Activated effector memory CD4-positive, alpha-beta T cell treated with Interleukin-2 at 50 U/mL for 16 hours (primary cell): ENCODE results near the gene SIAH1.
"Not testable (repeated sequence)": the region's sequence is repeated elsewhere in the genome, so short reads cannot be mapped to it uniquely, and the experiment has no call there.

Experiments
- DNase-seq: peaks from one replicate; pipeline ENCODE4 v3.0.0-alpha.2; 2020

The SIAH1 gene

DNA sequence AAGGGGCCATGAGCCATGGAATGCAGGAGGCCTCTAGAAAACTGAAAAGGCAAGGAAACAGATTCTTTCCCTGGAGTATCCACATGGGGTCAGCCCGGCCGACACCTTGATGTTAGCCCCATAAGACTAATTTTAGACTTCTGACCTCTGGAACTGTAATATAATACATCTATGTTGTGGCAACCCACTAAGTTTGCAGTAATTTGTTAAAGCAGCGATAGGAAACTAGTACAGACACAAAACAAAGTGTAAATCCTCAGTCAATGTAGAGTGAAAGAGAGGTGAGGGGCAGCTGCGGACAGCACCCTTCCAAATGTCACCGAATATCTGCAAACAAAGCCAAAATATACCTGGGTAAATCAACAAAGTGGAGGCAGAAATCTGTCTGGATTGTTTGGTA, 7.2 kb upstream of the SIAH1 start:
- DNase-seq: no peak

DNA sequence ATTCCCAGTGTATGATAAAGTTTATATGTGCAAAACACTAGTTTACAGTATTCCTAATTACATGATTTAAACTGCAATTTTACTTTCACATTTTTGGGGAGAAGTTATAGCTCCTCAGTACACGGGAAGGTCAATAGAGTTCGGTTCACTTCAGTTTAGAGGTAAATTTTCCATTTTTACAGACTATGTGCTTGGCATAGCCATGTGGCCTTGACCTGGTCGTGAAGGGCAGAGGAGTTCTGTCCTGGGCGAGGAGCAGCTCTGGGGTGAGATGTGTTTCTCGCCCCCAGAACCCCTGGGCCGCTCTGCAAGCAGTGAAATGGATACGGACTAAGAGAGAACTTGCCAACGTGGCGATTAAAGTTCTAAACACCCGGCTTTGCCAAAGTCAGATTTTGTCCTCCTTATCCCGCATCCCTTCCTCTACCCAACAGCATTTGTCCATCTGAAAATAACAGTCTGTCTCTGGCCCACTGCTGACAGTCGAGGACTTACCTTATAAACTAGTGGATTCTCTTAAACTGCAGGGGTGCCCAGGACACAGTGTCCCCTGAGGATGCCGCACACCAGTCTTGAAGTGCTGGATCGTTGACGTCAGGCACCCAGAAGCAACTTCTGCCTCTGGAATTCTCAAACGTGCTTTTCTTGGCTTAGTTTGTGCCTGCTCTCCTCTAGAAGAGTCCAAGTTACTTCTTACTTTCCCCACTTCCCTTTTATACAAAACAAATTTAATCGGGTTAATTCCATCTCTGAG, 1.5 kb upstream of the SIAH1 start:
- no peak for DNase-seq

DNA sequence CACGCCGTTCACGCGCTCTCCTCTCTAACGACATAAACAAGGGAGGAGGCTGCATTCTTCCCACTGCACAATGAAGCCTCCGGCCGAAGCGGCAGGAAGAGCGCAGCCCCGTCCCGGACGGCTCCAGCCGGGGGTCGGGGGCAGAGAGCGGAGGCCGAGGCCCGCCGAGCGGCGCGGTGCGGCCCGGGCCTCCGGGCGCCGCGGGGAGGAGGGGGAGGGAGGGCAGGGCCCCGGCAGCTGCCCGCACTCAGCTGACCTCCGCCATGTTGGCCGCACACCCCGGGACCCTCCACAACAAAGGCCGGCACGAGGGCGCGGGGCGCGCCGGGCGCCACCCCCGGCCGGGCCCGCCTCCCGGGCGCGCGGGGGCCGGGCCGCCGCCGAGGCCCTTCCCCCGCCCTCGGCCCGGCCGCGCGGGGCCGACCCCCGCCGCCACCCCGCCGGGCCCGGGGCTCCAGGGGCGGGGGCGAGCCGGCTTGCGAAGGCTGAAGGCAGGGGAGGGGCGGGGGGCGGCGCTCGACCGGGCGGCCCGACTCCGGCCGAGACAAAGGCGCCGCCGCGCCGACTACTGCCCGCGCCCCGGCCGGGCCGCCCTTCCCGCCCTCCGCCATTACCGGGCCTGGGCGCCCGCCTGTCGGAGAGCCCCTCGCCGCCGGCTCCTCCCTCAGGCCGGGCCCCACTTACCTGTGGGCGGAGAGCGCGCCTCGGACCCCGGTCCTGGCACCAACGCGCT, 527 bp downstream of the SIAH1 start:
- DNase-seq: peak; percentile 8

DNA sequence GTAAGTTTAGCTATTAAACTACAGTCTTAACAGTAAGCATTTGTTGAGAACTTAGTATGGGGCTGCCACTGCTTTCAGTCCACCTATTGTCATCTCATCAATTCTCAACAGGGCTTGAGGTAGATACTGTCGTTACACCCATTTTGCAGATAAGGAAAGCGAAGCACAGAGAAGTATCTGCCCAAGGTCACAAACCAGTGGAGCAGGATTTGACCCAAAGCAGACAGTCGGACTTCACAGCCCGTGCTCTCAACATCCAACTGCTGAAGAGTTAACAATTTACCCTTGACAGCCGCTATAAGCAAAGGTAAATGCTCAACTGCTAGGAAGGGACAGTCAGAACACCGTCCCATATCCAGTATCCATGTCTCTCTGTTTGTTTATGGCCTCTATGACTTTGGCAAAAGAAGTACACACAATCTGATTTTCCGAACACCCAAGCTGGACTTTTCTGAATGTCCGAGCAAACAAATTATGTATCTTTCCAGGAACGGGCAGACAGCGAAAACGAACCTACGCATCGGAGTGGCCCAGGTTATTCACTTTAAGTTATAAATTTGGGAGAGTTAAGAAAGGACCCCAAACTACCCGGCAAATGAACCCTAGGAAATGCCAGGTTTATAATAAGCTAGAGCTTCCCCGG, 1.2 kb downstream of the SIAH1 start:
- no peak for DNase-seq

DNA sequence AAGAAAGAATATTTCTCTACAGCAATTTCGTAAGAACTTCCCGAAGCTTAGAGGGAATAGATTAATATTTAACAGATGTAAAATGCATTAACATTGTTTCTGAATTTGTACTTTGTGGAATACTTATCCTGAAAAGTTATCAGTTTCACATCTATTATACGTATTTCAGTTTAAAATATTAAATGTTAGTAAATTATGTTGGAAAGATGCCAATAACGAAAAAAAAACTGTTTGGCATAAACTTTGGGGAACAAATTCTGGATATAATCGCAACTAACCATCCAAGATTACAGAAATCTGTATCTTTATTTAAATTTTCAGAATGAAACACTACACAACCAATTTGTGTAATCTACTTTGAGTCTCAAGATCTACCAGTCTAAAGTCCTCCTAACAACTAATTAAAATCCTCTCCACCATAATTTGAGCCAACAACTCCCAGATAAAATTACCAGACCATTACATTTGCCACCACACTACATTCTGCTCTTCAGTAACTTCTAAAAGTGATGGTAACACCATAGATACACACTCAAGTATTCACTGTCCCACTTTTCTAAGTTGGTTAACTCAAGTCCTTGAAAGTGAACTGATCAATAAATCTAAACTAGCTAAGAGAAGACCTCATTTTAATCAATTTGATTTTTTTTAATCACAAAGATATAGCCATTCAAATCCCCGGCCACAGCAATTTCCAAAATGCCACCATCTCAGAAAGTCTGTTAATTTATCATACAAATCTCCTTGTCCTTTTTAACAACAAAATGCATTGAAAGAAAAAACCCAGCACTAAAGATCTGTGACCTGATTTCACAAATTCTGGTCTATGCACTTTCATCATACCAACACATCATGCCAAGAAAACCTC, 2.0 kb downstream of the SIAH1 start:
- DNase-seq: no peak

DNA sequence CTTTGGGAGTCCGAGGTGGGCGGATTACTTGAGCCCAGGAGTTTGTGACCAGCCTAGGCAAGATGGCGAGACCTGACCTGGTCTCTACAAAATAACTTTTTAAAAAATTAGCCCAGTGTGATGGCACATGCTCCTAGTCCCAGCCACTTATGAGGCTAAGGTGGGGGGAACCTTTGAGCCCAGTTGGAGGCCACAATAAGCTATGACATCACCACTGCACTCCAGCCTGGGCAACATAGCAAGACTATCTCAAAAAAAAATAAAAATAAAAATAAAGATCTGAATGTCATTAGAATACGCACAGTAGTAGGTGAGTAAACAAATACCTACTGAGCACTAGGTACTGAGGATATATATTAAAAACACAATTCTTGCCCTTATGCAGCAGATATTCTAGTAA, 3.1 kb downstream of the SIAH1 start:
- DNase-seq: no peak

DNA sequence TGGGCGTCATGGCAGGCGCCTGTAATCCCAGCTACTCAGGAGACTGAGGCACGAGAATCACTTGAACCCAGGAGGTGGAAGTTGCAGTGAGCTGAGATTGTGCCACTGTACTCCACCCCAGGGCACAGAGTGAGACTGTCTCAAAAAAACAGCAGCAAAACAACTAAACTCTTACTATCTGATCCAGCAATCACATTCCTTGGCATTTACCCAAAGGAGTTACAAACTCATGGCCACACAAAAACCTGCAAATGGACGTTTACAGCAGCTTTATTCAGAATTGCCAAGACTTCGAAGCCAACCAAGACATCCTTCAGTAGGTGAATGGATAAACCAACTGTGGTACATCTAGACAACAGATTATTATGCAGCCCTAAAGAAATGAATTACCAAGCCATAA, 4.0 kb downstream of the SIAH1 start:
- DNase-seq: no peak

DNA sequence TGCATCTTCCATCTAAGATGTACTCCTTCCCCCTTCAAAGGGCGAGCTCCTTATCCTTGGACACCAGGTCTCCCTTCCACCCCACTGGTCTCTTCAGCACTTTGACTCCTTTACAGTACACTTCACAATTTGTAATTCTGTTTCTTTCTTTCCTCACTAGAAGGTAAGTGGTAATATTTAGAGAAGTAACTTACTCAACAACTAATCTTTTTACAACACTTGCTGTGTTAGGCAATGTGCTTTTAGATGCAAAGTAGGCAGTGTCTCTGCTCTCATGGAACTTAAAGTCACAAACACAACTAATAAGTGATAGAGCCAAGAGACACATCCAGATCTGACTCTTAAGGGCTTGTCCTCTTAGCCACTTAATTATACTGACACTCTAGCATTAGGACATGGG, 6.4 kb downstream of the SIAH1 start:
- DNase-seq: no peak

DNA sequence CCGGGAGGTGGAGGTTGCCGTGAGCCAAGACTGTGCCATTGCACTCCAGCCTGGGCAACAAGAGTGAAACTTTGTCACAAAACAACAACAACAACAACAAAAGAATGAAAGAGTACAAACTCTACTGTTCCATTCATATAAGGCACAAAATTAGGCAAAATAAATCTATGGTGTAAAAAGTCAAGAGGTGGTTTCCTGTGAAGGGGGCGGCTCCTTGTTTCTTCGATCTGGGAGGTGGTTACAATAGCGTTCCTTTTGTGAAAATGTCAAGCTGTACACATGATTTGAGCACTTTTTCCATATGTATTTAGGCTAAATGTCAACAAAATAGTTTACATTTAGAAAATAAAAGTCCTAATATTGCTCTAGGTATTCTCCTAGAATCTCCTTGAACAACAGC, 6.9 kb downstream of the SIAH1 start:
- no peak for DNase-seq

DNA sequence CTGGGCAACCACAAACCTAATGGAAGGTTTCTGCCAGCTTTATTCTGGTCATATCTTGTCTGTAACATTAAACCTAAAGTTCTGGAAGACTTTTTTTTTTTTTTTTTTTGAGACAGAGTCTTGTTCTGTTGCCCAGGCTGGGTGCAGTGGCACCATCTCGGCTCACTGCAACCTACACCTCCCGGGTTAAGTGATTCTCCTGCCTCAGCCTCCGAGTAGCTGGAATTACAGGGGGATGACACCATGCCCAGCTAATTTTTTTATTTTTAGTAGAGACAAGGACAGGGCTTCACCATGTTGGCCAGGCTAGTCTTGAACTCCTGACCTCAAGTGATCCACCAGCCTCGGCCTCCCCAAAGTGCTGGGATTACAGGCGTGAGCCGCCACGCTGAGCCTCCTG, 7.9 kb downstream of the SIAH1 start:
- not testable (repeated sequence) for DNase-seq

DNA sequence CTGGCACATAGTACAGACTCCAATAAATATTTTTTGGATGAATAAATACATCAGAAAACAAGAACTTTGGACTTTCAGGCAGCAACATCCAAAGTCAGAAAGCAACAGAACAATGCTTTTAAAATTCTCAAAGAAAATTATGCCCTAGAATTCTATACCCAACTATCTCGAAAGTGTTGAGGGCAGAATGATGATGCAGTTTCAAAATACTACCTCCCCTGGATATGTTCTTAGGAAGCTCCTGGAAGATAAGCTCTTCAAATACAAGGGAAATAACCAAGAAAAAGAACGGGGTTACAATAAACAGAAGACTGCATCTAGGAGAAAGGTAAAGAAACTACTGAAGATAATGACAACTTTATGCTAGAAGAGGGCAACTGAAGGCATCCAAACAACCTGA, 11.0 kb downstream of the SIAH1 start:
- DNase-seq: no peak

DNA sequence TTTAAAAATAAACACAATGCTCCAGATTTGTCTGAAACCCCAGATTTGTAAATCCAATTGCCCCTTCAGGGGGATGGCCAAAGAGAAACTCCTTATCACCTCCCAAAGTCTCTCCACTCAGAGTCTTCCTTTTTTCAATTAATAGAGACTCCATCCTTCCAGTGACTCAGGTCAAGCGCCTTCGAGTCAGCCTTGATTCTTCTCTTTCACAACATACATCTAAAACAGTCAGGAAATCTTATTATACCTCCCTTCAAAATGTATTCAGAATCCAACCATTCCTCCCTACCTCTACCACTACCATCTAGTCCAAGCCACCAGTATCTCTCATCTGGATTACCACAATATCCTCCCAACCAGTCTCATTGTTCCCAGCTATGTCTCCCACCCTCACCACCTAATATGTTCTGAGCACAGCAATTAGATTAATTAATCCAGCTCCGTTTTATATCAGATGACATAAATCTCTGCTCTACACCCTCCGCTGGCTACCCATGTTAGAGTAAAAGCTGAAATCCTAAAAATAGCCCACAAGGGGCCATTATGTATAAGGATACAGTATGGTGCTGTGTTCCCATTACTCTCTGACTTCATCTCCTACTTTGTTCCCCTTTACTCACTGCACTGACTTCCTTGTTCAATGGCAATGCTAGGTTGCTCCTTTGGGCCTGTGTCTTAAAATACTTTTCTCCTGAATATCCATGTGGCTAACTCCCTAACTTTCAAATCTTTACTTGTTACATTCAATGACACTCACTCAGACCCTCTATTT, 11.8 kb downstream of the SIAH1 start:
- DNase-seq: no peak

DNA sequence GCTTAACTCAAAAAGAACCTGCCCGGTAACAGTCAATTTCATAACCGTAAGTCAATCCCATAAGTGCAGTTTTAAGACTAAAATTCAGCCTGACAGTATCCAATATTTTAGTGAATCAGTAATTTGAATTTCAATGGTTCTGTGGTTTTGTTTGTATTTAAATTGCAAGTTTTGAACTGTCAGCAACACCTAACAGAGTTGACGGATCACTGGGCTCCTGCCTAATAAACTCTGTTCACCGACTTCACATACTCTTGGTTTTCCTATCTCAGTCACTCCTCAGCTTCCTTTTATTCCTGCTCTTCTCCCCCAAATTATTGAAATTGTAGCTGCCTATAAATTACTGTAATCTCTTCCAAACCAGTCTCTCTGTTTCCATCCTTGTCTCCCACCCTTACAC, 12.5 kb downstream of the SIAH1 start:
- no peak for DNase-seq

DNA sequence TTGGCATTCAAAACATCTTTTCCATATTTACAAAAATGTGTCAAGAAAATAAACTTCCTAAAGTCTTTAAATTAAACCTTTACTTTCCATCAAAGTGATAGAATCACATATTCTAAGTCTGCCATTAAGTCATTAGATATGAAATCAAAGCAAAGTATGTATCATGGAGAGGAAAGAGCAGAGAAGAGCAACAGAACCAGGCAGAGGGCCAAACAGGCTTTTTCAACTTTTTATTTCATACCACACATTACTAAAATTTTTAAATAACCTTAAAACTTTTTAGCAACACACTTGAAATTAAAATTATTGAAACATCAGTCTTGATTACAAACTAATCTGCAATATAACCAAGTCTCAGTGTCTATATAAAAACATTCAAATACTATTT, 13.8 kb downstream of the SIAH1 start:
- no peak for DNase-seq

DNA sequence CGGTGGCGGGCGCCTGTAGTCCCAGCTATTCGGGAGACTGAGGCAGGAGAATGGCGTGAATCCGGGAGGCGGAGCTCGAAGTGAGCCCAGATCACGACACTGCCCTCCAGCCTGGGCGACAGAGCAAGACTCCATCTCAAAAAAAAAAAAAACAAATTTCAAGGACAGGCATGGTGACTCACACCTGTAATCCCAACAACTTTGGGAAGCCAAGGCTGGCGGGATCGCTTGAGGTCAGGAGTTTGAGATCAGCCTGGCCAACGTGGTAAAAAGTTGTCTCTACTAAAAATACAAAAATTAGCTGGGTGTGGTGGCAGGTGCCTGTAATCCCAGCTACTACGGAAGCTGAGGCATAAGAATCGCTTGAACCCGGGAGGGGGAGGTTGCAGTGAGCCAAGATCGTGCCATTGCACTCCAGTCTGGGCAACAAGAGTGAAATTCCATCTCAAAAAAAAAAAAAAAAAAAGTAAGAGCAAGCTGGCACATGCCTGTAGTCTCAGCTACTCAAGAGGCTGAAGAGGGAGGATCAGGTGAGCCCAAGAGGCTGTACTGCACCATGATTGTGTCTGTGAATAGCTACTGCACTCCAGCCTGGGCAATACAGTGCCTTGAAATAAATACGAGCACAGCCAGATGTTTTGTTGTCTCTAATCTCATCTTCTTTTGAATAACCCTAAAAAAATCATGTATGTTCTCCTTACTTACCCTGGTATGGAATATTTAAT, 14.4 kb downstream of the SIAH1 start:
- not testable (repeated sequence) for DNase-seq

DNA sequence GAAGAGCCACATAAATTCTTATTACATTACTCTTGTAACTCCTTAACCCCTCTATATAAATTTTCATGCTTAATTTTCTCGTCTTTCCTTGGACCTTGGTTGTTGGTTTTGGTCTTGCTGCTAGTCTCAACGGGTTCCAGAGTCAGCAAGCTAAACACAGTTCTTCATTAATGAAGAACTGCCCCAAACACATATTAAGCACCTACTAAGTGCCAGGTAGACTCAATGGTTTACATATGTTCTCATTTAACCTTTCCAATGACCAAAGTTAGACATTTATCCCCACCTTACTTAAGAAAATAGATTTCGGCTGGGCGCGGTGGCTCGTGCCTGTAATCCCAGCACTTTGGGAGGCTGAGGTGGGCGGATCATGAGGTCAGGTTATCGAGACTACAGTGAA, 15.0 kb downstream of the SIAH1 start:
- no peak for DNase-seq

DNA sequence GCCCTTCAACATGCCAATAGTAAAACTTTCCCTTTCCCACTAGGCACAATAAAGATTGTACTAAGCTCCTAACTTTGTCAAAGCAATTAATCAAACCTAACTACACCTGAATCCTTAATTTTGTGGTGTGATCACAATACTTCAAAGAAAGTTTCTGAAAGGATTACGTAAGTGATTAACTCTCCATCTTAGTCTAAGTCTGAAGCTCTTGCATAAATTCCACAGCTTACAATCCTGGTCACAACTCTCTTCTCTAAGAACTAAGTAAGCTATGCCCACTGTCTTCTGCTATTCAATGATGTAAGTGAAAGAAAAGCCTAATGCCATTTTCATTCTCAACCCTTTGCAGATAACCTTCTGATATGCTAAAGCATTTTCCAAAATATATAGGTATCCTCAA, 15.4 kb downstream of the SIAH1 start:
- no peak for DNase-seq

DNA sequence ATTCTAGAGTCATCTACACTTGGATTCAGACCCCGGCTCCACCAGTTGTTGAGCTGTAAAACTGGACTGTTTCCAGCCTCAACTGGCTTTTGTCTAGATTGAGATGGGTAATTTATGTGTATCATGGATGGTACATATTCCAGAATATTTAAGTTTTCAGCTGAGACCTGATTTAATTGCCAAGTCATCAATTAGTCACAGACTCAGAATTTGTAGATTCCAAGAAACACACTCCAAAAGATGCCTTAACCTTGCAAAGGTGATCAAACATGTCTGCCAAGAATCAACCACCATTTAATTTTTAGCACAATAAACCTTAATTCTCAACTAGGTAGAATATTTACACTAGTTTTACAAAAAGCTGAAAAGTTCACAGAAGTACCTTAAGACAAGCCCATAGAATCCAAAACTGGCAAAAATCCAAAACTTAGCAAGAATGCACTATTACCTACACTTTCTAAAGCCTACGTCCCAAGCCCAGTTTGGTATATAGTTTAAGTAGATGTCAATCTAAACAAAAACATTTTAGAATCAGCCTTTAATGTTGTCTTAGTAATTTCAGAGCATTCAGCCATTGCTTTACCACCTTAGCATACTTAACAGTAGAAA, 17.7 kb downstream of the SIAH1 start:
- DNase-seq: no peak

DNA sequence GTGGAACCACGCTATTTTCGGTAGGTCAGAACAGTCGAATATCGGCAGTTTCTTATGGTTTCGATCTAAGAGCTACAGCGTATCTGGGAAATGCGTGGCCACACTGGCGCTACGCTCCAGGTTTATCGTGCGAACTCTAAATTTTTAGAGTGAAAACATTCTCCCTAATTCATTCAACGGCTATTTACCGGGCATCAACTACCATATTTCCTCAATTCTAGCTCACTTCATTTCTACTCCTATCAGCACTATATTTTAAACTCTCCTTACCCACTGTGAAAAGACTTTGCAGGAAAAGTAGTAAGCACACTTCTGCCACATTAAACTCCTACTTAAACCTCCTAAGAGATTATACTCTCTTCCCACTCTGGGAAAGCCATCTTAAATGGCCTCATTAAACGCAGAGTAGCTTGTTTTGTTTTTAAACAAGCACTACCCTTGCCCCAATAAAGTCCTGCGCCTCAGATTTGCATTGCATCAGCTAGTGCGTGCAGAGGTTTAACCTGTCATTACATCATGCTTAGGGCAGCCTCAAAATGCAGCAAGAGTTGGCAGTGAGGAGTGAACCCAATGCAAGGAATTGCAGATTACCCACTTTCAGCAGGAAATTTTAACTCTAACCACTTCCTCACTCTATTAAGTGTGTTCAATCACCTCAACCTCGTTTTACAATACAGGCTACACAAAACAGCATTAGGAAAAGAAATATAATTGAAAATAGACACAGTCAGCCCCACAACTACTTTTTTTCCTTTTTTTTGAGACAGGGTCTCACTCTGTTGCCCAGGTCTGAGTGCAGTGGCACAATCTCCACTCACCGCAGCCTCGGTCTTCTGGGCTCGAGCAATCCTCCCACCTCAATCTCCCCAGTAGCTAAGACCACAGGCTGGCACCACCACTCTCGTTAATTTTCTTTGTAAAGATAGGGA, 18.8 kb downstream of the SIAH1 start:
- DNase-seq: peak; percentile 56

DNA sequence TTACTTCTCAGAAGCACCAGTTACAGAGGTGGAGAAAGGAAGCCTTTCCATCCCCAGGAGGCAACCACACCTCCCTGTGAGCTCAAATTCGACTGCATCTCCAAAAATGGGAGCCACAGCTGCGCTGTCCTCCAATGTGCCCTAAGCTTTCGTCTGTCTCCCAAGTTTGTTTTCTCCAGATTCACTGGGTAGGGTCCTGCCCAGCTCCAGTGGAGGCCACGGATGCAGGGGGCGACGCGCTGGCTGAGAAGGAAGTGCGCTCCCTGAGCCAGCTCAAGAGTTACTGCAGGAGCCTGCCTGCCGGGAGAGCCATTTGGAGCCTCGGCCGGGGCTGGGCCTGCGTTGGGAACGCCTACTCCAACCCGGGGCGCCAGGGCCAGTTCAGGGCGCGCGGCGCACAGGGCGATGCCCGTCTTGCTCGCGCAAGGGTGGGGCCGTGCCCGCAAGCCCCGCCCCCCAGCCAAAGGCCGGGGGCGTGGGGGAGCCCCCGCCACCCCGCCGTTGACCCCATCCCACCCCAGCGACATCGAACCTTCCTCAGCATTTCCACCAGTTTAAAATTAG, 19.5 kb downstream of the SIAH1 start:
- DNase-seq: peak; percentile 74
